Duodenal mucosa (tissue), 2 donors: ENCODE results near the gene FCMR.

ENCODE experiments used
- H3K27ac ChIP-seq: one replicate; pipeline ENCODE4 v1.7.0; 2013; ENCODE audit warnings: low read depth, low read length
- H3K27me3 ChIP-seq, 2 donors: one replicate each; pipeline ENCODE4 v1.7.0; 2013; ENCODE audit warnings: low read length in 2 of 2, control low read depth in 1 of 2; ENCODE audit not compliant: insufficient read depth in 2 of 2, control insufficient read depth in 1 of 2
- H3K36me3 ChIP-seq, 2 donors: one replicate each; pipeline ENCODE4 v1.7.0; 2013; ENCODE audit warnings: low read length in 2 of 2, control low read depth in 1 of 2; ENCODE audit not compliant: insufficient read depth in 2 of 2, control insufficient read depth in 1 of 2
- H3K4me1 ChIP-seq, 2 donors: one replicate each; pipeline ENCODE4 v1.7.0; 2013; ENCODE audit warnings: low read length in 2 of 2, control low read depth in 1 of 2; ENCODE audit not compliant: insufficient read depth in 2 of 2, control insufficient read depth in 1 of 2
- H3K4me3 ChIP-seq, 2 donors: one replicate each; pipeline ENCODE4 v1.7.0; 2013; ENCODE audit warnings: low read length in 2 of 2, low read depth in 1 of 2
- H3K9ac ChIP-seq, 2 donors: one replicate each; pipeline ENCODE4 v1.7.0; 2013; ENCODE audit warnings: low read length in 2 of 2, low read depth in 1 of 2
- H3K9me3 ChIP-seq, 2 donors: one replicate each; pipeline ENCODE4 v1.7.0; 2013; ENCODE audit warnings: low read length in 2 of 2, control low read depth in 1 of 2; ENCODE audit not compliant: control insufficient read depth in 1 of 2

FCMR gene

DNA sequence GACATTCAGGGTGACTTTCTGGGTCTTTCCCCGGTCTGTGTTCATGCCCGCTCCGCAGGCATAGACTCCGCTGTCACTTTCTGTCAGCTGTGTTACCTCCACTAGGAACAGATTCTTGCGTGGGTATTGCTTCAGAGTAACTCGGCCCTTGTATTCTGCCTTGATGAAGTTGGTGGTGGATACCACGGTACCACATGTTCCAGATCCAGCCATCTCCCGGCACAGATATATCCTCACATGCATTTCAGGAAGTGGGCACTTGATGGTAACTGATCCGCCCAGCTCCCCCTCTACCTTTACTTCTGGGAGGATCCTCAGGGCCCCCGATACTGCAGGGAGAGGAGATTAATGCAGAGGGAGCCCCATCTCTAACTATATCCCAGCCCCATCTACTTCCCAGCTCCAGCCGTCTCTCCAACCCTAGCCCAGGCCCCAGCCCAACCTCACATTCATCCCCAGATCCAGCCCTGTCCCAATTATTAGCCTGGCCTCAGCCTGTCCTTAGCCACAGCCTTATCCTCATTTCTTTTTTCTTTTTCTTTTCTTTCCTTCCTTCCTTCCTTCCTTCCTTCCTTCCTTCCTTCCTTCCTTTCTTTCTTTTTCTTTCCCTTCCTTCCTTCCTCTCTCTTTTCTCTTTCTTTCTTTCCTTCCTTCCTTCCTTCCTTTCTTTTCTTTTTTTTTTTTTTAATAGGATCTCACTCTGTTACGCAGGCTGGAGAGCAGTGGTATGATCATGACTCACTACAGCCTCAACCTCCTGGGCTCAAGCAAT, 7.8 kb downstream of the FCMR start:
- no peak overlapping the region for H3K27ac ChIP-seq
- no peaks in the 10 kb centered on the region for H3K36me3 ChIP-seq
- H3K9ac ChIP-seq = no peak overlapping the region
- H3K9me3 ChIP-seq = no peaks in the 10 kb centered on the region
- H3K27me3 ChIP-seq = peaks cover 7 to 8% of the 10 kb centered on the region in 2 donors
- H3K4me3 ChIP-seq = no peak overlapping the region
- H3K4me1 ChIP-seq = peaks cover 7% of the 10 kb centered on the region in 2 donors

DNA sequence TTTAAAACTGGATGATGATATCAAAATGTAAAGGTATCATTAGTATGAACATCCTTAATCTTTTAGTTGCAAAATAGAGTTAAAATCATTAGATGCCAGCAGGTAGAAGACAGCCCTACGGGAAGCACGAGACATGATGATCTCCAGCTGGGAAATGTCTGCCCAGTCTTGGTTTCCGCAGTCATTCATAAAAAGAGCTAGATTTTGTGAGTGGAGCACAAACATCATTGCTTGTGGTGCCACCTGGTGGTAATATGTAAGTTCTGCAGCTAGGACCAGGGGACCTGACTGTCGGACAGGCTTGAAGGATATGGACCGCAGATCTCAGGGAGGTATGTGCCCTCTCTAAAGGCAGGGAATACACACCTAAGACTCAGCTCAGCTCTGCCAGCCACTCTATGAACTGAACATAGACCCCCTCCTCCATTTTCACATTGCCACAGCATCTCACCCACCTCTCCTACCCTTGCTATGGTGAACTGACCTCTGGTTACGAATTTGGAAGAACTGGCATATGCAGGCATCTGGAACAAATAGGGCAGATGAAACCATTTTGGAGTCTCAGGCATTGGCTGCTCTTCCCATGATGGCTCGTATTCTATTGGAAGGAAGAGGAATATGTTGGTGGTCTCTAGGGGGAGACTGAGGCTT, 9.2 kb downstream of the FCMR start:
- H3K9me3 ChIP-seq = no peaks in the 10 kb centered on the region
- H3K4me1 ChIP-seq = peaks cover 7 to 9% of the 10 kb centered on the region in 2 donors
- peaks cover 7 to 8% of the 10 kb centered on the region in 2 donors for H3K27me3 ChIP-seq
- no peak overlapping the region for H3K27ac ChIP-seq
- H3K4me3 ChIP-seq = no peak overlapping the region
- no peaks in the 10 kb centered on the region for H3K36me3 ChIP-seq
- no peak overlapping the region for H3K9ac ChIP-seq

DNA sequence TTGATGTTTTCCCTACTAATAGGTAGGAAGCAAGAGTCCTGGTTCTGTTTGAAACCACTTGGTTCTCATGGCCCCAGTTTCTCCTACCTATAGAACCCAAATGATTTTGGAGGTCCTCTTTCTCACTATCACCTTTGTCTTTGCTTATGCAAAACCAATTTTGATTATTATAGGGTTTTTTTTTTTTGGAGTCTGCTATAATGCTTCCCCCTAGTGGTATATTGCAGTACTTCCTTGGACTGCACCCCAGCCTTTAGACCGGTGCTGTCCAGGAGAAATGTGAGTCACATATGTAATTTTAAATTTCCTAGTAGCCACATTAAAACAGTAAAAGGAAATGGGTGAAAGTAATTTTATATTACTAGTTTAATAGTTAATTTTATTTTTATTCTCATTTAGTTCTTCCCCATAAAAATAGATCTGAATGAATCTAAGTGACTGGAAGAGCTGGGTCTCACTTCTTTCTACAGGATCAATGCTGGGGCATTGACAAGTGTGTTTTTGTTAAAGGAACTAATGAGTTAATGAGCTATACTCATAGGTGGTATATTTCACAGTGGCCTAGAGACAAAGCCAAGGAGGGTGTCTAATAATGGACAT, 10.6 kb downstream of the FCMR start:
- no peak overlapping the region for H3K4me3 ChIP-seq
- no peak overlapping the region for H3K27ac ChIP-seq
- H3K27me3 ChIP-seq = peaks cover 7 to 8% of the 10 kb centered on the region in 2 donors
- H3K9me3 ChIP-seq = no peaks in the 10 kb centered on the region
- H3K4me1 ChIP-seq = peaks cover 7 to 9% of the 10 kb centered on the region in 2 donors
- H3K36me3 ChIP-seq = no peaks in the 10 kb centered on the region
- H3K9ac ChIP-seq = no peak overlapping the region

GRCh38 chr1:206909883-206910318, 11.8 kb downstream of the FCMR start:
- Histone ChIP-seq H3K9me3 (no peaks in the 10 kb centered on the region), H3K27ac (no peak overlapping the region), H3K9ac (peak overlapping the region in 1 of 2 donors; percentile 34), H3K27me3 (peaks cover 7 to 8% of the 10 kb centered on the region in 2 donors), H3K4me1 (peaks cover 7 to 9% of the 10 kb centered on the region in 2 donors), H3K4me3 (peak overlapping the region; percentile 34 to 41), H3K36me3 (no peaks in the 10 kb centered on the region)

GRCh38 chr1:206909161-206909882, 12.4 kb downstream of the FCMR start:
- H3K27me3 ChIP-seq = peaks cover 7 to 8% of the 10 kb centered on the region in 2 donors
- peak overlapping the region in 1 of 2 donors; percentile 34 for H3K9ac ChIP-seq
- peaks cover 0 to 4% of the 10 kb centered on the region in 2 donors for H3K36me3 ChIP-seq
- no peak overlapping the region for H3K27ac ChIP-seq
- peaks cover 7 to 9% of the 10 kb centered on the region in 2 donors for H3K4me1 ChIP-seq
- H3K4me3 ChIP-seq = peak overlapping the region; percentile 34 to 41
- no peaks in the 10 kb centered on the region for H3K9me3 ChIP-seq

DNA sequence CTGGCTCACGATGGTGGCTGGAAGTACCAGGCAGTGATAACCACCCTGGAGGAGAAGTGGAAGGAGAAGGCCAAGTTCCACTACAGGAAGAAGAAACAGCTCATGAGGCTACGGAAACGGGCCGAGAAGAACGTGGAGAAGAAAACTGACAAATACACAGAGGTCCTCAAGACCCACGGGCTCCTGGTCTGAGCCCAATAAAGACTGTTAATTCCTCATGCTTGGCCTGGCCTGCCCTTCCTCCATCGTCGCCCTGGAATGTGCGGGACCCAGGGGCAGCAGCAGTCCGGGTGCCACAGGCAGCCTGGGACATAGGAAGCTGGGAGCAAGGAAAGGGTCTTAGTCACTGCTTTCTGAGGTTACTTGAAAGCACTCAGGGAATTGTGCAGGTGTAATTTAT, 13.7 kb downstream of the FCMR start:
- Histone ChIP-seq H3K36me3 (peaks cover 0 to 4% of the 10 kb centered on the region in 2 donors), H3K4me3 (no peak overlapping the region), H3K27me3 (peaks cover 7 to 8% of the 10 kb centered on the region in 2 donors), H3K4me1 (peaks cover 7 to 9% of the 10 kb centered on the region in 2 donors), H3K27ac (no peak overlapping the region), H3K9ac (no peak overlapping the region), H3K9me3 (no peaks in the 10 kb centered on the region)

- peaks cover 7 to 9% of the 10 kb centered on the region in 2 donors for H3K4me1 ChIP-seq
- H3K27me3 ChIP-seq = peaks cover 7 to 8% of the 10 kb centered on the region in 2 donors
- no peak overlapping the region for H3K27ac ChIP-seq
- no peaks in the 10 kb centered on the region for H3K9me3 ChIP-seq
- peaks cover 0 to 4% of the 10 kb centered on the region in 2 donors for H3K36me3 ChIP-seq
- H3K9ac ChIP-seq = no peak overlapping the region
- no peak overlapping the region for H3K4me3 ChIP-seq
Measured at GRCh38 chr1:206907304-206907991, 14.3 kb downstream of the FCMR start.

- H3K9ac ChIP-seq = no peak overlapping the region
Measured at GRCh38 chr1:206905295-206906164, 16.2 kb downstream of the FCMR start.

More at GRCh38 chr1:206905295-206906164, 16.2 kb downstream of the FCMR start:
- Histone ChIP-seq H3K36me3 (peaks cover 0 to 4% of the 10 kb centered on the region in 2 donors), H3K27ac (no peak overlapping the region), H3K4me3 (no peak overlapping the region), H3K9me3 (no peaks in the 10 kb centered on the region), H3K27me3 (peaks cover 7 to 8% of the 10 kb centered on the region in 2 donors), H3K4me1 (peaks cover 7 to 9% of the 10 kb centered on the region in 2 donors)
